ENCODE results near the gene GGA3. TPM values are rescaled to one million over a fixed set of nuclear protein-coding genes. Genes with fewer than 3 reads are reported as not detected.

GGA3 gene
- total RNA-seq, 2 donors from 2014 or later: 13.5 to 24.1 TPM

DNA sequence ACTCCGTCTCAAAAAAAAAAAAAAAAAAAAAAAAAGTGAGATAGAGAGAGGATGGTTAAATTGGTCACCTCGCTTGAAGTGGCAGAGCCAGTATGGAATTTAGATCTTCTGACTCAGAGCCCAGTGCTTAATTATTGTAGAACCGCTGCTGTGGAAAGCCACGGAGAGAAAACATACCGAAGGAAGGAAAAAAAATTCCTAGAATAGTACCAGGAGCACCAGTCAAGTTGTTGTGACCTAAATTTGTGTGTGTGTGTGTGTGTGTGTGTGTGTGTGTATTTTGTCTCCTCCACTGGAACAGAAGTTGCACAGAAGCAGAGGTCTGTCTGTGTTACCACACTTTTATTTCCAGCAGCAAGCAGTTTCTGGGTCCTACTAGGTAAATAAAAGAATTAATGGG lies 66.5 kb downstream of the GGA3 start:
- ATAC-seq (no peak), DNase-seq (no peak)
- 62 to 72% methylated on average over 4 of the region's 5 CpGs for WGBS, 2 donors
- H3K27me3 ChIP-seq: no peaks in the 10 kb centered on the region
- TF ChIP-seq POLR2A (IDR thresholded peaks at IDR 0.05): no peak
- TF ChIP-seq, protein P1, sequence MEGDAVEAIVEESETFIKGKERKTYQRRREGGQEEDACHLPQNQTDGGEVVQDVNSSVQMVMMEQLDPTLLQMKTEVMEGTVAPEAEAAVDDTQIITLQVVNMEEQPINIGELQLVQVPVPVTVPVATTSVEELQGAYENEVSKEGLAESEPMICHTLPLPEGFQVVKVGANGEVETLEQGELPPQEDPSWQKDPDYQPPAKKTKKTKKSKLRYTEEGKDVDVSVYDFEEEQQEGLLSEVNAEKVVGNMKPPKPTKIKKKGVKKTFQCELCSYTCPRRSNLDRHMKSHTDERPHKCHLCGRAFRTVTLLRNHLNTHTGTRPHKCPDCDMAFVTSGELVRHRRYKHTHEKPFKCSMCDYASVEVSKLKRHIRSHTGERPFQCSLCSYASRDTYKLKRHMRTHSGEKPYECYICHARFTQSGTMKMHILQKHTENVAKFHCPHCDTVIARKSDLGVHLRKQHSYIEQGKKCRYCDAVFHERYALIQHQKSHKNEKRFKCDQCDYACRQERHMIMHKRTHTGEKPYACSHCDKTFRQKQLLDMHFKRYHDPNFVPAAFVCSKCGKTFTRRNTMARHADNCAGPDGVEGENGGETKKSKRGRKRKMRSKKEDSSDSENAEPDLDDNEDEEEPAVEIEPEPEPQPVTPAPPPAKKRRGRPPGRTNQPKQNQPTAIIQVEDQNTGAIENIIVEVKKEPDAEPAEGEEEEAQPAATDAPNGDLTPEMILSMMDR (IDR thresholded peaks at IDR 0.05): no peak
- H3K4me1 ChIP-seq: no peaks in the 10 kb centered on the region
- no peaks in the 10 kb centered on the region for H3K36me3 ChIP-seq (replicated peaks in 1 of 2; ENCODE audit: insufficient read depth in 1 of 2, low read depth in 2 of 2)
- no peak overlapping the region for H3K27ac ChIP-seq
- no peaks in the 10 kb centered on the region for H3K9me3 ChIP-seq
- intact Hi-C loops (cut with DNase I): no loop called here
- no peak overlapping the region for H3K4me3 ChIP-seq

DNA sequence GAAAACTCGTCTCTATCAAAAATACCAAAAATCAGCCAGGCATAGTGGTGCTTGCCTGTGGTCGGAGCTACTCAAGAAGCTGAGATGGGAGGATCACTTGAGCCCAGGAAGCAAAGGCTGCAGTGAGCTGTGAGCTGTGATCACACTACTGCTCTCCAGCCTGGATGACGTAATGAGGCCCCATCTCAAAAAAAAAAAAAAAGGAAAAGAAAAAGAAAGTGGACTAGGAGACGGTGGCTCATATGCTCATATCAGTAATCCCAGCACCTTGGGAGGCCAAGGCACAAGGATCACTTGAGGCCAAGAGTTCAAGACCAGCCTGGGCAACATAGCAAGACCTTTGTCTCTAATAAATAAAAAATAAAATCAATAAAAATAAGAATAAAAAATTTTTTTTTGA lies 69.8 kb downstream of the GGA3 start:
- no peaks in the 10 kb centered on the region for H3K9me3 ChIP-seq
- no peak overlapping the region for H3K27ac ChIP-seq
- no peaks in the 10 kb centered on the region for H3K27me3 ChIP-seq
- WGBS, 2 donors: 76 to 79% methylated on average over 4 of the region's 4 CpGs
- intact Hi-C loops (cut with DNase I): no loop called here
- no peak overlapping the region for H3K4me3 ChIP-seq
- ATAC-seq (no peak), DNase-seq (no peak)
- H3K4me1 ChIP-seq: no peaks in the 10 kb centered on the region
- no peaks in the 10 kb centered on the region for H3K36me3 ChIP-seq (replicated peaks in 1 of 2; ENCODE audit: insufficient read depth in 1 of 2, low read depth in 2 of 2)
- no peak for TF ChIP-seq POLR2A (IDR thresholded peaks at IDR 0.05)
- TF ChIP-seq, protein P1 (IDR thresholded peaks at IDR 0.05): no peak

DNA sequence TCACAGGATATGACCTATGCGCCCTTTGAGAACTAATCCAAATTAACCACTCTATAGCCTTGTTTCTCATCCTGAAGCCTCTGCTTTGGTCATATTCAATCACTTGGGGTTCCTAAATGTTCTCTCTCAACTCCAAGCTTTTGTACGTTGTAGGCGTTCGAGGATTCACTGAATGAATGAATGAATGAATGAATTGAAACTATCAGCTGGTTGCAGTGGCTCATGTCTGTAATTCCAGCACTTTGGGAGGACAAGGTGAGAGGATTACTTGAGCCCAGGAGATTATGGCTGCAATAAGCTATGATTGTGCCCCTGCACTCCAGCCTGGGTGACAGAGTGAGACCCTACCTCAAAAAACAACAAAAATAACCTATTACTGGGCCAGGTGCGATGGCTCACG lies 72.8 kb downstream of the GGA3 start:
- intact Hi-C loops (cut with DNase I): no loop called here
- H3K36me3 ChIP-seq (replicated peaks in 1 of 2; ENCODE audit: insufficient read depth in 1 of 2, low read depth in 2 of 2): no peaks in the 10 kb centered on the region
- no peak for DNase-seq
- H3K27ac ChIP-seq: no peak overlapping the region
- 84 to 86% methylated on average over 6 of the region's 6 CpGs for WGBS, 2 donors
- peaks cover under 1% of the 10 kb centered on the region for H3K4me1 ChIP-seq
- no peak for ATAC-seq
- H3K9me3 ChIP-seq: no peaks in the 10 kb centered on the region
- H3K27me3 ChIP-seq: no peaks in the 10 kb centered on the region
- H3K4me3 ChIP-seq: no peak overlapping the region
- TF ChIP-seq POLR2A (IDR thresholded peaks at IDR 0.05): no peak
- TF ChIP-seq, protein P1 (IDR thresholded peaks at IDR 0.05): no peak

Other genes starting within 250 kb of the GGA3 start
- gene MRPL58, start 248.9 kb downstream of the GGA3 start, total RNA-seq: 10 to 100 TPM in 1 of 2 donors, not detected in 1; 16.9 TPM
- gene ATP5PD, start 214.6 kb downstream of the GGA3 start, total RNA-seq: 100 to 1,000 TPM; 105 to 131 TPM
- gene KCTD2, start 214.4 kb downstream of the GGA3 start, total RNA-seq: 10 to 100 TPM; 11.2 to 12.7 TPM
- gene SLC16A5, start 173.7 kb downstream of the GGA3 start, total RNA-seq: 10 to 100 TPM in 1 of 2 donors, 1 to 10 TPM in 1; 2.1 to 14.8 TPM
- 1 to 10 TPM; 6.7 to 7.9 TPM for gene ARMC7, start 151.6 kb downstream of the GGA3 start, total RNA-seq
- 10 to 100 TPM; 69.9 to 71.3 TPM for gene NT5C, start 129.9 kb downstream of the GGA3 start, total RNA-seq
- gene JPT1, start 107.1 kb downstream of the GGA3 start, total RNA-seq: 10 to 100 TPM; 17.4 to 42.5 TPM
- gene SUMO2, start 78.6 kb downstream of the GGA3 start, total RNA-seq: 10 to 100 TPM; 25.1 to 25.2 TPM
- gene NUP85, start 55.9 kb downstream of the GGA3 start, total RNA-seq: 10 to 100 TPM; 19.7 to 40.2 TPM
- gene MRPS7, start 273 bp upstream of the GGA3 start, total RNA-seq: 10 to 100 TPM; 13.7 to 25.4 TPM
- 10 to 100 TPM; 20.5 to 26.4 TPM for gene MIF4GD, start 9.6 kb upstream of the GGA3 start, total RNA-seq
- 1 to 10 TPM; 7.6 to 8.3 TPM for gene SLC25A19, start 27.8 kb upstream of the GGA3 start, total RNA-seq
- 100 to 1,000 TPM in 1 of 2 donors, 10 to 100 TPM in 1; 51.9 to 118 TPM for gene GRB2, start 144.1 kb upstream of the GGA3 start, total RNA-seq
- 100 to 1,000 TPM in 1 of 2 donors, 10 to 100 TPM in 1; 27.2 to 145 TPM for gene TMEM94, start 195.0 kb upstream of the GGA3 start, total RNA-seq